Astrocyte (in vitro differentiated cells and primary cell): ENCODE results near the gene XPNPEP1. TPM values are rescaled to one million over a fixed set of nuclear protein-coding genes. Genes with fewer than 3 reads are reported as not detected.

ENCODE experiments used
- DNase-seq: peaks from one replicate; pipeline ENCODE4 v3.0.0-alpha.2; 2010; ENCODE audit warnings: low read depth
- FAIRE-seq: peaks from 2 replicates; lab custom pipeline; 2011; peaks lifted over from hg19 to GRCh38; lab: Jason Lieb, UNC
- H2AFZ ChIP-seq: 2 replicates; pipeline ENCODE4 v1.6.0; 2012; ENCODE audit warnings: low read depth, low read length, inconsistent platforms
- H3K27ac ChIP-seq: 2 replicates; pipeline ENCODE4 v1.5.1; 2011; ENCODE audit warnings: low read depth, low read length, inconsistent platforms
- H3K27me3 ChIP-seq: 2 replicates; pipeline ENCODE4 v1.6.0; 2011; ENCODE audit warnings: low read length, inconsistent platforms; ENCODE audit not compliant: insufficient read depth
- H3K36me3 ChIP-seq: 2 replicates; pipeline ENCODE4 v1.5.1; 2011; ENCODE audit warnings: low read length, inconsistent platforms; ENCODE audit not compliant: insufficient read depth
- H3K4me1 ChIP-seq: 2 replicates; pipeline ENCODE4 v1.5.1; 2011; ENCODE audit warnings: low read length, inconsistent platforms; ENCODE audit not compliant: insufficient read depth
- H3K4me2 ChIP-seq: 2 replicates; pipeline ENCODE4 v1.6.0; 2012; ENCODE audit warnings: low read length, inconsistent platforms
- H3K4me3 ChIP-seq: 2 replicates; pipeline ENCODE4 v1.5.1; 2011; ENCODE audit warnings: low read depth, mild to moderate bottlenecking, low read length, inconsistent platforms; ENCODE audit not compliant: insufficient read depth
- H3K79me2 ChIP-seq: 2 replicates; pipeline ENCODE4 v1.6.0; 2012; ENCODE audit warnings: mild to moderate bottlenecking, low read length, inconsistent platforms; ENCODE audit not compliant: insufficient read depth
- H3K9ac ChIP-seq: 2 replicates; pipeline ENCODE4 v1.6.0; 2012; ENCODE audit warnings: mild to moderate bottlenecking, low read length, inconsistent platforms
- H3K9me3 ChIP-seq: 2 replicates; pipeline ENCODE4 v1.5.1; 2012; ENCODE audit warnings: low read depth, mild to moderate bottlenecking, low read length, inconsistent platforms; ENCODE audit not compliant: insufficient read depth
- H4K20me1 ChIP-seq: 2 replicates; pipeline ENCODE4 v1.6.0; 2012; ENCODE audit warnings: low read length, inconsistent platforms; ENCODE audit not compliant: insufficient read depth
- H3K27ac Mint-ChIP-seq: one replicate; pipeline ENCODE4 v1.8.0; 2021; ENCODE audit warnings: mild to moderate bottlenecking, mixed read lengths; ENCODE audit not compliant: unreplicated experiment
- H3K27me3 Mint-ChIP-seq: one replicate; pipeline ENCODE4 v1.8.0; 2021; ENCODE audit warnings: low read depth, mixed read lengths; ENCODE audit not compliant: unreplicated experiment
- H3K36me3 Mint-ChIP-seq: one replicate; pipeline ENCODE4 v1.8.0; 2021; ENCODE audit warnings: low read depth, mixed read lengths; ENCODE audit not compliant: unreplicated experiment
- H3K4me1 Mint-ChIP-seq: one replicate; pipeline ENCODE4 v1.8.0; 2021; ENCODE audit warnings: low read depth, mixed read lengths; ENCODE audit not compliant: unreplicated experiment
- H3K4me3 Mint-ChIP-seq: one replicate; pipeline ENCODE4 v1.8.0; 2021; ENCODE audit warnings: mild to moderate bottlenecking, moderate library complexity, mixed read lengths; ENCODE audit not compliant: unreplicated experiment
- H3K9me3 Mint-ChIP-seq: one replicate; pipeline ENCODE4 v1.8.0; 2021; ENCODE audit warnings: mild to moderate bottlenecking, mixed read lengths; ENCODE audit not compliant: unreplicated experiment
- CTCF ChIP-seq: IDR thresholded peaks from 2 replicates; pipeline ENCODE4 v1.5.1; 2011; ENCODE audit warnings: low read depth, mild to moderate bottlenecking, inconsistent platforms, low read length, moderate library complexity; ENCODE audit not compliant: insufficient read depth
- EZH2 ChIP-seq: IDR thresholded peaks from 2 replicates; pipeline ENCODE4 v1.6.1; 2012; ENCODE audit warnings: mild to moderate bottlenecking, low read length, inconsistent platforms; ENCODE audit not compliant: insufficient read depth
- total RNA-seq: library from RNA; stranded (reverse); gene quantifications from 2 replicates; pipeline ENCODE4 v1.2.1, GENCODE V29; 2021

XPNPEP1 gene
- total RNA-seq, 1 donor from 2014 or later, result 100 TPM

- peaks cover under 1% of the 10 kb centered on the region for H3K9me3 Mint-ChIP-seq
- TF ChIP-seq CTCF (no peak), EZH2 (no peak)
- Histone ChIP-seq H3K4me1 (peaks cover 47% of the 10 kb centered on the region), H3K9ac (no peak overlapping the region), H2AFZ (no peak overlapping the region), H3K79me2 (peaks cover 66% of the 10 kb centered on the region), H3K27ac (no peak overlapping the region), H3K4me2 (no peak overlapping the region), H4K20me1 (peaks cover 39% of the 10 kb centered on the region), H3K36me3 (no peaks in the 10 kb centered on the region), H3K9me3 (no peaks in the 10 kb centered on the region), H3K27me3 (no peaks in the 10 kb centered on the region), H3K4me3 (no peak overlapping the region)
- peak overlapping the region; percentile 60 for H3K27ac Mint-ChIP-seq
- no peaks in the 10 kb centered on the region for H3K27me3 Mint-ChIP-seq
- DNase-seq, result no peak
- peaks cover 37% of the 10 kb centered on the region for H3K4me1 Mint-ChIP-seq
- H3K36me3 Mint-ChIP-seq, result peaks cover 24% of the 10 kb centered on the region
- no peak for FAIRE-seq
- H3K4me3 Mint-ChIP-seq, result no peak overlapping the region
Measured at GRCh38 chr10:109898007-109898406, 25.3 kb downstream of the XPNPEP1 start.

GRCh38 chr10:109895848-109896247, 27.5 kb downstream of the XPNPEP1 start:
- H2AFZ ChIP-seq, result no peak overlapping the region
- peaks cover 2% of the 10 kb centered on the region for H3K36me3 ChIP-seq
- H4K20me1 ChIP-seq, result peaks cover 31% of the 10 kb centered on the region
- H3K9me3 Mint-ChIP-seq, result no peaks in the 10 kb centered on the region
- peak overlapping the region; percentile 52 for H3K4me2 ChIP-seq
- H3K4me3 Mint-ChIP-seq, result no peak overlapping the region
- H3K27ac Mint-ChIP-seq, result peak overlapping the region; percentile 77
- H3K27me3 ChIP-seq, result no peaks in the 10 kb centered on the region
- no peaks in the 10 kb centered on the region for H3K27me3 Mint-ChIP-seq
- no peak overlapping the region for H3K9ac ChIP-seq
- no peaks in the 10 kb centered on the region for H3K9me3 ChIP-seq
- no peak for TF ChIP-seq CTCF
- no peak for TF ChIP-seq EZH2
- no peak for FAIRE-seq
- peaks cover 65% of the 10 kb centered on the region for H3K4me1 ChIP-seq
- peaks cover 33% of the 10 kb centered on the region for H3K36me3 Mint-ChIP-seq
- peaks cover 50% of the 10 kb centered on the region for H3K4me1 Mint-ChIP-seq
- no peak overlapping the region for H3K27ac ChIP-seq
- peaks cover 48% of the 10 kb centered on the region for H3K79me2 ChIP-seq
- no peak overlapping the region for H3K4me3 ChIP-seq
- DNase-seq, result no peak

- FAIRE-seq (no peak), DNase-seq (peak; percentile 92)
- Histone ChIP-seq H2AFZ (no peak overlapping the region), H3K4me3 (no peak overlapping the region), H3K27ac (peak overlapping the region; percentile 47), H3K27me3 (no peaks in the 10 kb centered on the region), H3K4me1 (peaks cover 66% of the 10 kb centered on the region), H4K20me1 (peaks cover 26% of the 10 kb centered on the region), H3K9me3 (no peaks in the 10 kb centered on the region), H3K9ac (peak overlapping the region; percentile 17), H3K79me2 (peaks cover 43% of the 10 kb centered on the region), H3K4me2 (peak overlapping the region; percentile 52), H3K36me3 (peaks cover 7% of the 10 kb centered on the region)
- Mint-ChIP-seq H3K27me3 (no peaks in the 10 kb centered on the region), H3K36me3 (peaks cover 34% of the 10 kb centered on the region), H3K4me3 (no peak overlapping the region), H3K4me1 (peaks cover 51% of the 10 kb centered on the region), H3K9me3 (no peaks in the 10 kb centered on the region), H3K27ac (peak overlapping the region; percentile 95)
- no peak for TF ChIP-seq CTCF
- no peak for TF ChIP-seq EZH2
Measured at GRCh38 chr10:109895095-109895818, 28.1 kb downstream of the XPNPEP1 start.
